Panc1 (cell line): ENCODE results near the gene PDLIM7. TPM values are rescaled to one million over a fixed set of nuclear protein-coding genes. Genes with fewer than 3 reads are reported as not detected.

Experiments used
- ATAC-seq: fragments of 200-7000 bp; cut with Tn5 transposase; 2 replicates; pipeline ENCODE4 v1.9.1; 2020; ENCODE audit warnings: mild to moderate bottlenecking, moderate library complexity
- BruUV-seq: library from RNA; stranded (reverse); fragments of 400-500 nt; replicated peaks from 2 replicates; lab custom pipeline; 2021; lab: Mats Ljungman, UMichigan
- CTCF ChIA-PET: fragments of 300-600 bp; sonication (Branson Sonifier 250); formaldehyde crosslinking; loops from one replicate; lab custom pipeline; 2022; ENCODE audit warnings: antibody characterized with exemption; lab: Charles Lee
- POLR2A ChIA-PET: fragments of 300-600 bp; sonication (Branson Sonifier 250); formaldehyde crosslinking; loops from one replicate; lab custom pipeline; 2022; ENCODE audit warnings: antibody characterized with exemption; lab: Charles Lee
- DNase-seq: peaks from one replicate; pipeline ENCODE4 v3.0.0-alpha.2; 2010; ENCODE audit warnings: low read depth, low spot score
- H3K27ac ChIP-seq: 2 replicates; pipeline ENCODE4 v1.5.1; 2011; ENCODE audit warnings: mild to moderate bottlenecking, low read length, inconsistent platforms
- H3K27me3 ChIP-seq: fragments of 200-500 bp; sonication (Bioruptor generic); 2 replicates; pipeline ENCODE4 v1.6.0; 2014; ENCODE audit warnings: low read length, inconsistent platforms; ENCODE audit not compliant: control insufficient read depth, insufficient read depth
- H3K36me3 ChIP-seq: fragments of 200-500 bp; sonication (Bioruptor generic); 2 replicates; pipeline ENCODE4 v1.5.1; 2014; ENCODE audit warnings: inconsistent platforms, mild to moderate bottlenecking, low read length, moderate library complexity; ENCODE audit not compliant: control insufficient read depth, insufficient read depth
- H3K4me1 ChIP-seq: 2 replicates; pipeline ENCODE4 v1.5.1; 2011; ENCODE audit warnings: inconsistent platforms, mild to moderate bottlenecking, low read length, moderate library complexity; ENCODE audit not compliant: control insufficient read depth, insufficient read depth
- H3K4me3 ChIP-seq, 2 experiments: 2 replicates each; pipeline ENCODE4 v1.5.1; 2011 to 2012; ENCODE audit warnings: low read depth in 2 of 2, low read length in 2 of 2, mild to moderate bottlenecking in 2 of 2, inconsistent platforms in 1 of 2, moderate library complexity in 1 of 2
- H3K9me3 ChIP-seq: fragments of 200-500 bp; sonication (Bioruptor generic); 2 replicates; pipeline ENCODE4 v1.5.1; 2014; ENCODE audit warnings: low read depth, mild to moderate bottlenecking, inconsistent platforms, low read length, moderate library complexity; ENCODE audit not compliant: control insufficient read depth, insufficient read depth
- CTCF ChIP-seq: fragments of 450-650 bp; IDR thresholded peaks from 2 replicates; pipeline ENCODE4 v1.5.1; 2017; ENCODE audit warnings: mild to moderate bottlenecking
- POLR2AphosphoS5 ChIP-seq: IDR thresholded peaks from 2 replicates; pipeline ENCODE4 v1.6.1; 2012; ENCODE audit warnings: mild to moderate bottlenecking, low read depth, low read length, moderate library complexity
- REST ChIP-seq, 2 experiments: IDR thresholded peaks; 2 replicates each; pipeline ENCODE4 v1.6.1; 2011 to 2012; ENCODE audit warnings: low read depth in 2 of 2, control low read depth in 1 of 2, low read length in 1 of 2, mild to moderate bottlenecking in 1 of 2, moderate library complexity in 1 of 2; ENCODE audit not compliant: insufficient read depth in 1 of 2
- SIN3A ChIP-seq: IDR thresholded peaks from 2 replicates; pipeline ENCODE4 v1.6.1; 2012; ENCODE audit warnings: low read depth, mild to moderate bottlenecking, low read length, moderate library complexity, borderline replicate concordance; ENCODE audit not compliant: insufficient read depth
- TCF7L2 ChIP-seq: IDR thresholded peaks from 2 replicates; pipeline ENCODE4 v1.6.1; 2011; ENCODE audit warnings: mild to moderate bottlenecking, low read depth, low read length, inconsistent platforms
- in situ Hi-C: cut with HindIII; loops from 2 replicates; pipeline ENCODE4 v1.10.0; 2016; ENCODE audit warnings: low sequenced_read_pairs, low pct_unique_long_range_greater_than_20kb
- intact Hi-C: fragments of 100-400 bp; cut with micrococcal nuclease; formaldehyde crosslinking; loops from one replicate; pipeline ENCODE4 v1.10.0; 2022; ENCODE audit not compliant: unreplicated experiment
- total RNA-seq: library from RNA; stranded (reverse); gene quantifications from one replicate; pipeline ENCODE4 v1.2.1, GENCODE V29; 2021; ENCODE audit not compliant: unreplicated experiment

Gene PDLIM7
- total RNA-seq, 1 experiment from 2014 or later, result 62.9 TPM

GRCh38 chr5:177448244-177448950, 49.0 kb downstream of the PDLIM7 start:
- Histone ChIP-seq H3K27ac (peak overlapping the region; percentile 83), H3K27me3 (no peaks in the 10 kb centered on the region), H3K4me3 (peak overlapping the region; percentile 54 to 70), H3K9me3 (no peaks in the 10 kb centered on the region), H3K4me1 (peaks cover 66% of the 10 kb centered on the region), H3K36me3 (no peaks in the 10 kb centered on the region; the same call in 1 of the 2 replicates)
- DNase-seq (no peak), ATAC-seq (no peak; the same call in 1 of the 2 replicates)
- BruUV-seq, result TSS peak; percentile 30
- no peak for TF ChIP-seq CTCF
- TF ChIP-seq TCF7L2, result no peak
- TF ChIP-seq POLR2AphosphoS5, result no peak
- no peak for TF ChIP-seq SIN3A
- no peak for TF ChIP-seq REST (IDR thresholded peaks at IDR 0.05; ENCODE audit: insufficient read depth in 1 of 2, low read depth in 2 of 2, low read length in 1 of 2)
- CTCF ChIA-PET, result interaction anchor here (0.7 to 1.0 kb wide), 2 partner anchors 45 to 79 kb away, joined by 3 read pairs; no protein-coding TSS in a partner anchor
- intact Hi-C loops, result no loop called here
- in situ Hi-C loops, result no loop called here
- POLR2A ChIA-PET, result interaction anchor here (0.7 to 1.2 kb wide), 3 partner anchors 19 to 71 kb away, joined by 3 to 8 read pairs (median 6); partner anchors contain the start of gene GRK6

- H3K4me1 ChIP-seq, result peaks cover 61% of the 10 kb centered on the region
- H3K27ac ChIP-seq, result peak overlapping the region; percentile 83
- H3K36me3 ChIP-seq, result no peaks in the 10 kb centered on the region; the same call in 1 of the 2 replicates
- H3K27me3 ChIP-seq, result no peaks in the 10 kb centered on the region
- ChIA-PET POLR2A (interaction anchor here (1.1 to 1.2 kb wide), 2 partner anchors 18 to 21 kb away, joined by 6 to 8 read pairs; partner anchors contain the start of gene GRK6), CTCF (interaction anchor here (1.0 kb wide), 1 partner anchor 78 kb away, joined by 3 read pairs; no protein-coding TSS in a partner anchor)
- in situ Hi-C loops, result no loop called here
- intact Hi-C loops, result no loop called here
- BruUV-seq, result no TSS peak
- no peaks in the 10 kb centered on the region for H3K9me3 ChIP-seq
- DNase-seq (peak; percentile 72), ATAC-seq (peak; percentile 69)
- H3K4me3 ChIP-seq, result peak overlapping the region; percentile 54 to 70
- TF ChIP-seq SIN3A, result peak; percentile 79; the same call in 1 of the 2 replicates
- TF ChIP-seq POLR2AphosphoS5, result peak; percentile 69
- TF ChIP-seq CTCF, result no peak
These were observed 49.7 kb downstream of the PDLIM7 start for GRCh38 chr5:177447611-177448243.
